ENCODE measurements around the gene CPNE4. TPM values are rescaled to one million over a fixed set of nuclear protein-coding genes. Genes with fewer than 3 reads are reported as not detected.

CPNE4 gene
- total and polyA plus RNA-seq, 10 donors, result 0.03 to 3.1 (median 0.91) TPM; not detected in 2

GRCh38 chr3:131716943-131717342 lies 317.9 kb downstream of the CPNE4 start:
- no peaks in the 10 kb centered on the region for H3K36me3 ChIP-seq
- no peak overlapping the region for H3K27ac ChIP-seq
- no peaks in the 10 kb centered on the region for H3K27me3 ChIP-seq (replicated peaks in 1 of 7)
- no peaks in the 10 kb centered on the region for H3K4me1 ChIP-seq
- WGBS, 5 donors, result 70 to 78% (median 74%) methylated on average over 4 of the region's 4 CpGs
- TF ChIP-seq POLR2AphosphoS5 (IDR thresholded peaks at IDR 0.05), result no peak
- TF ChIP-seq, protein P1, sequence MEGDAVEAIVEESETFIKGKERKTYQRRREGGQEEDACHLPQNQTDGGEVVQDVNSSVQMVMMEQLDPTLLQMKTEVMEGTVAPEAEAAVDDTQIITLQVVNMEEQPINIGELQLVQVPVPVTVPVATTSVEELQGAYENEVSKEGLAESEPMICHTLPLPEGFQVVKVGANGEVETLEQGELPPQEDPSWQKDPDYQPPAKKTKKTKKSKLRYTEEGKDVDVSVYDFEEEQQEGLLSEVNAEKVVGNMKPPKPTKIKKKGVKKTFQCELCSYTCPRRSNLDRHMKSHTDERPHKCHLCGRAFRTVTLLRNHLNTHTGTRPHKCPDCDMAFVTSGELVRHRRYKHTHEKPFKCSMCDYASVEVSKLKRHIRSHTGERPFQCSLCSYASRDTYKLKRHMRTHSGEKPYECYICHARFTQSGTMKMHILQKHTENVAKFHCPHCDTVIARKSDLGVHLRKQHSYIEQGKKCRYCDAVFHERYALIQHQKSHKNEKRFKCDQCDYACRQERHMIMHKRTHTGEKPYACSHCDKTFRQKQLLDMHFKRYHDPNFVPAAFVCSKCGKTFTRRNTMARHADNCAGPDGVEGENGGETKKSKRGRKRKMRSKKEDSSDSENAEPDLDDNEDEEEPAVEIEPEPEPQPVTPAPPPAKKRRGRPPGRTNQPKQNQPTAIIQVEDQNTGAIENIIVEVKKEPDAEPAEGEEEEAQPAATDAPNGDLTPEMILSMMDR (IDR thresholded peaks at IDR 0.05 in 8 of 11, conservative IDR thresholded peaks at IDR 0.05 in 3 of 11), result no peak
- no peak for TF ChIP-seq POLR2A (IDR thresholded peaks at IDR 0.05)
- H3K4me3 ChIP-seq, result no peak overlapping the region
- H3K9me3 ChIP-seq, result no peaks in the 10 kb centered on the region
- intact Hi-C loops (cut with DNase I; ENCODE audit: low total_unique reads), result no loop called here
- DNase-seq, result no peak

- H3K27me3 ChIP-seq (replicated peaks in 1 of 7), result no peaks in the 10 kb centered on the region
- no peak overlapping the region for H3K27ac ChIP-seq
- no peak for DNase-seq
- H3K4me1 ChIP-seq, result no peaks in the 10 kb centered on the region
- TF ChIP-seq POLR2A (IDR thresholded peaks at IDR 0.05) (no peak), POLR2AphosphoS5 (IDR thresholded peaks at IDR 0.05) (no peak)
- TF ChIP-seq, protein P1 (IDR thresholded peaks at IDR 0.05 in 8 of 11, conservative IDR thresholded peaks at IDR 0.05 in 3 of 11), result no peak
- WGBS, 5 donors, result 25 to 83% (median 43%) methylated on average over 1 of the region's 1 CpG
- no peaks in the 10 kb centered on the region for H3K36me3 ChIP-seq
- intact Hi-C loops (cut with DNase I; ENCODE audit: low total_unique reads), result no loop called here
- no peaks in the 10 kb centered on the region for H3K9me3 ChIP-seq
- no peak overlapping the region for H3K4me3 ChIP-seq
Observed at GRCh38 chr3:131716007-131716406, 318.8 kb downstream of the CPNE4 start.

GRCh38 chr3:131714585-131715220 lies 320.1 kb downstream of the CPNE4 start:
- Histone ChIP-seq H3K4me3 (no peak overlapping the region), H3K4me1 (no peaks in the 10 kb centered on the region), H3K9me3 (no peaks in the 10 kb centered on the region), H3K36me3 (no peaks in the 10 kb centered on the region), H3K27me3 (replicated peaks in 1 of 7) (no peaks in the 10 kb centered on the region), H3K27ac (no peak overlapping the region)
- TF ChIP-seq POLR2A (IDR thresholded peaks at IDR 0.05) (no peak), POLR2AphosphoS5 (IDR thresholded peaks at IDR 0.05) (no peak)
- TF ChIP-seq, protein P1 (IDR thresholded peaks at IDR 0.05 in 8 of 11, conservative IDR thresholded peaks at IDR 0.05 in 3 of 11), result no peak
- DNase-seq, result no peak
- intact Hi-C loops (cut with DNase I; ENCODE audit: low total_unique reads), result no loop called here
- 79 to 89% (median 88%) methylated on average over 1 of the region's 1 CpG for WGBS, 5 donors

DNA sequence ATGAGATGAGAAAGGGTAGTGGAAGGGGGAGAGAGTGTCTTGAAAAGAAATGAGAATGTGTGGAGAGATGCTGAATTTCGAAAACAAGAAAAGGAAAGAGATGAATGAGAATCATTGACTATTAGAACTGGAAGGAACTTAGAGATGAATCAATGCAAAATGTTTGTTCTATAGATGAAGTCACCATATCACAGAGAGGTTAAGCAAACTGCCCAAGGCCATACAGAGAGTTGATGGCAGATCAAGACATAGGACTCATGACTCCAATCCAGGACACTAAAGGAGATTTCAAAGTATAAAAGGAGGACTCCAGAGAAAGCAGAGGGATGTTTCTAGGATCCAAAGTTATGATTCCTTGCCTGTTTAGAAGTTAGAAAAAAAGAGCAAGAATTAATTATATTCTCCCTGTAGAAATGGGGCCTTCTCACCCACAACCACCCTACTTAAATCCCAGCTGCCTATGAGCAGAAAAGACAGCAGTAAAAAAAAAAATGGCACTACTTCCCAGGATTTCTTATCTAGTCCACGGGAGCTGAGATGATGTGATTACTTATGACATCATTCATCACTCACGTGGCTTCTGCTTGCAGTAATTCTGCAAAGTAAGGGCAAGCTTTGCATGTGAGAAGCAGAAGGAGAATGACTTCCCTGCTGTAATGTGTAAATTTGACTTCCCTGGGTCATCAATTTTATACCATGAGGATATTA lies 321.2 kb downstream of the CPNE4 start:
- Histone ChIP-seq H3K9me3 (no peaks in the 10 kb centered on the region), H3K4me3 (no peak overlapping the region), H3K27me3 (replicated peaks in 1 of 7) (no peaks in the 10 kb centered on the region), H3K27ac (no peak overlapping the region), H3K36me3 (no peaks in the 10 kb centered on the region), H3K4me1 (no peaks in the 10 kb centered on the region)
- 56 to 80% (median 73%) methylated on average over 3 of the region's 3 CpGs for WGBS, 5 donors
- DNase-seq, result no peak
- TF ChIP-seq POLR2A (IDR thresholded peaks at IDR 0.05) (no peak), POLR2AphosphoS5 (IDR thresholded peaks at IDR 0.05) (no peak)
- TF ChIP-seq, protein P1 (IDR thresholded peaks at IDR 0.05 in 8 of 11, conservative IDR thresholded peaks at IDR 0.05 in 3 of 11), result no peak
- intact Hi-C loops (cut with DNase I; ENCODE audit: low total_unique reads), result no loop called here
